Gastrocnemius medialis (tissue), 4 donors: ENCODE results near the gene YOD1.
A peak's percentile ranks its signal among the peaks of the same experiment; 100 is the strongest.

Source experiments
- POLR2A ChIP-seq, 2 donors: fragments of 450-650 bp; IDR thresholded peaks; one replicate each; pipeline ENCODE4 v1.6.1; 2017; ENCODE audit warnings: antibody characterized with exemption in 2 of 2, mild to moderate bottlenecking in 2 of 2, moderate library complexity in 2 of 2
- TF ChIP-seq, protein P1 (sequence below), 5 experiments: fragments of 450-650 bp in 3 of 5; fragments of 200-600 bp in 2 of 5; sonication (generic) in 2 of 5; IDR thresholded peaks in 4 of 5; conservative IDR thresholded peaks in 1 of 5; 1 replicate in 4 of 5; 2 replicates in 1 of 5; pipeline ENCODE4 v1.5.1; 2016 to 2019; ENCODE audit warnings: antibody characterized with exemption in 5 of 5, mild to moderate bottlenecking in 3 of 5, moderate library complexity in 3 of 5

DNA sequence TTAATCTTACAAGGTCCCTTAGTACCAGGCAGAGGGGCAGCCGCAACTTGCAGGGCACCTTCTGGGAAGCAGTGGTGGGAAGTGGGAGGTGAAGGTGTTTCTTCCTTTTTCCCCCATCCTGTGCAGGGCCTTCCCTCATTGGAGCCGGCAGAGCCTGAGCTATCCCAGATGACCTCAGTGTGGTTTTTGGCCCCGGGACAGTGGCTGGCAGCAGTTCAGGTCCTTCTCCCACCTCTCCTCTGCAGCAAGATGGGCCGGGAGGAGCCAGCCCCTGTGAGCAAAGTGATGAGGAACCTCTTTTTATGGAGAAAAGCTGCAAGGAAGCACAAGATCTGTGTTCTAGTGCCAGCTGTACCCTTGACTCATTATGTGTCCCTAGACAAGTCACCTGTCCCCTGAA, 8.9 kb upstream of the YOD1 start:
- TF ChIP-seq POLR2A (IDR thresholded peaks at IDR 0.05) = no peak
- TF ChIP-seq, protein P1, sequence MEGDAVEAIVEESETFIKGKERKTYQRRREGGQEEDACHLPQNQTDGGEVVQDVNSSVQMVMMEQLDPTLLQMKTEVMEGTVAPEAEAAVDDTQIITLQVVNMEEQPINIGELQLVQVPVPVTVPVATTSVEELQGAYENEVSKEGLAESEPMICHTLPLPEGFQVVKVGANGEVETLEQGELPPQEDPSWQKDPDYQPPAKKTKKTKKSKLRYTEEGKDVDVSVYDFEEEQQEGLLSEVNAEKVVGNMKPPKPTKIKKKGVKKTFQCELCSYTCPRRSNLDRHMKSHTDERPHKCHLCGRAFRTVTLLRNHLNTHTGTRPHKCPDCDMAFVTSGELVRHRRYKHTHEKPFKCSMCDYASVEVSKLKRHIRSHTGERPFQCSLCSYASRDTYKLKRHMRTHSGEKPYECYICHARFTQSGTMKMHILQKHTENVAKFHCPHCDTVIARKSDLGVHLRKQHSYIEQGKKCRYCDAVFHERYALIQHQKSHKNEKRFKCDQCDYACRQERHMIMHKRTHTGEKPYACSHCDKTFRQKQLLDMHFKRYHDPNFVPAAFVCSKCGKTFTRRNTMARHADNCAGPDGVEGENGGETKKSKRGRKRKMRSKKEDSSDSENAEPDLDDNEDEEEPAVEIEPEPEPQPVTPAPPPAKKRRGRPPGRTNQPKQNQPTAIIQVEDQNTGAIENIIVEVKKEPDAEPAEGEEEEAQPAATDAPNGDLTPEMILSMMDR (IDR thresholded peaks at IDR 0.05 in 4 of 5, conservative IDR thresholded peaks at IDR 0.05 in 1 of 5) = peak in 1 of 5 experiments; percentile 3
